GM18858 (cell line): ENCODE measurements around the gene ELP6.
"Not testable (repeated sequence)": the region's sequence is repeated elsewhere in the genome, so short reads cannot be mapped to it uniquely, and the experiment has no call there.

Experiments used
- ATAC-seq: cut with Tn5 transposase; IDR thresholded peaks from one replicate; pipeline ENCODE4 v1.9.1; 2021; ENCODE audit not compliant: unreplicated experiment

Gene ELP6

DNA sequence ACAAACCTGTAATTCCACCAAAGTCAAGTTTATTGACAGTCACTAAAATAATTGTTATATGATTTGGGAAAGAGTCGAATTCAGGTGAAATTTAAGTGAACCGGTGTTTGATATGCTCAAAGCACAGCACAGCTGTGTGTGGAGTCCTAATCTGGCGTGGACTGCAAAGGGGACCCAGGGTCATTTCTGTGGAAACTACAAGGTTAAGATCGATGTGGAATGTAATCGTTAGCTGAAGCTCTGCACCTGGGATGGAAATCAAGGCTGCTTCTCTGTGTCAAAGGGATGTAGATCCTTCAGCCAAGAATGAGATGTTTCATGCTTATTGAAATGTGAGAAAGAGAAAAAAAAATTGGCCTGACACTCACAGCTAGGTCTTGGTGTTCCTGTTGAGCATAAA lies 1.6 kb upstream of the ELP6 start:
- ATAC-seq = no peak

DNA sequence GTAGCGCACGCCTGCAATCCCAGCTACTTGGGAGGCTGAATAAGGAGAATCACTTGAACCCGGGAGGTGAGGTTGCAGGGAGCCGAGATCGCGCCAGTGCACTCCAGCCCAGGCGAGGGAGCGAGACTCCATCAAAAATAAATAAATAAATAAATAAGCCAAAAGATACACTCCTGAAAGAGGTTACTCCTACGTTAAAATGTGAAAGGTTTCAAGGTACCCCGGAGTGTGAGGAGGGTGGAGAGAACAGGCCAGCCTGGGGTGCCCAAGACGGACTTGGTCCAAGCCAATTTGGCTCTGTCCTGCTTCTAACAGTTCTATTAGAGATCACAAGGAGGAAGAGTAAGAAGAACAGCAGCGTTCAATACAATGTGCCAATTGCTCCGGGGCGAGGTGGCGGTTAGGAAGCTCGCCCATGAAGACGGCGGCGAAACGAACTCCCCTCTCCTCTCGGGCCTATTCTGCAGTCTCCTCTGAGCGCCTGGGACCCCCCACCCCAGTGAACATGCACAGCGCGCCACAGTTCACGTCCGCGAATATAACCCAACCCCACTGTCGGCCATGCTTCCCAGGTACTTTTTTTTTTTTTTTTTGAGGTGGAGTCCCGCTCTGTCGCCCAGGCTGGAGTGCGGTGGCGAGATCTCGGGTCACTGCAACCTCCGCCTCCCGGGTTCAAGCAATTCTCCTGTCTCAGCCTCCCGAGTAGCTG lies 942 bp downstream of the ELP6 start:
- no peak for ATAC-seq

DNA sequence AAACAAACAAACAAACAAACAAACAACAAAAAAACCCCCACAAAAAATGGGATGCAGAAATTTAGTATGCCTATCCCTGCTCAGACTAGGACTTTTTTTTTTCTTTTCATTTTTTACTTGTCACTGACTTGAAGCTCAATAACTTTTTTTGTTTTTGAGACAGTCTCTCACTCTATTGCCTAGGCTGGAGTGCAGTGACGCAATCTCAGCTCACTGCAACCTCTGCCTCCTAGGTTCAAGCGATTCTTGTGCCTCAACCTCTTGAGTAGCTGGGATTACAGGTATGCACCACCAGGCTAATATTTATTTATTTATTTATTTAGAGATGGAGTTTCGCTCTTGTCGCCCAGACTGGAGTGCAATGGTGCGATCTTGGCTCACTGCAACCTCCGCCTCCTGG lies 8.2 kb downstream of the ELP6 start:
- not testable (repeated sequence) for ATAC-seq

DNA sequence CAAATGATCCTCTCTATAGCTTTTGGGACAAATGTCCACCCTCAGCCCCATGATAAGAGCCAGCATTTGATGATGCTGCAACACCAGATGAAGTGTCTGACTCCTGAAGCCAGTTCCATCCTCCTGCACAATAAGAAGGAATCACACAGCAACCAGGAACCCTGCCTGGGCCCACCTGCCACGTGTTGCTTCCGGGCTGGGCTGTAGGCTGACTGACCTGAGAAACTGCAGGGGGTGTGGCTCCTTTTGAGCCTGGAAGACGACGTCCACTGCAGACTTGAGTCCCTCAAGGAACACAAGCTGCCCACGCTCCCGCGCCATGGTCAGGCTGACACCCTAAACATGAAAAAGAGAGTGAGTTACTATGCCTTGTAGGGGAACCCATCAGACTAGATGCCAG lies 9.4 kb downstream of the ELP6 start:
- ATAC-seq = no peak

DNA sequence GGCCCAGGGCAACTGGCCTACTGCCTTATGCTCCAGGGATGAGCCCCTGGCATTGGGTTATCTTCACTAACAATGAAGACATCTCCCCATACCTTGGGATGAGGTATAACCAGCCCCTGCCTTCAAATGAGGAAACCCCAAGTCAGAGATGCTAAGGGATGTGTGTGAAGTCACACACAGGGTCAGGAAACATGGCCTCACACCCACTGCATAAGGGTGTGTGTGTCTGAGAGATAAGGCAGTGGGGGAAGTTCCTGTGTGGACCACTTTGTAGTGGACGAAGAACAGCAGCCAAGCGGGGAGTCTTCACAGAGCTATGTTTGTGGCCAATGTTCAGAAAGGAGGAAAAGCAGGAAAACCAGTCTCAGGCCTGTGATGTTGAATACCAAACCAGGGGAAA lies 10.5 kb downstream of the ELP6 start:
- no peak for ATAC-seq

DNA sequence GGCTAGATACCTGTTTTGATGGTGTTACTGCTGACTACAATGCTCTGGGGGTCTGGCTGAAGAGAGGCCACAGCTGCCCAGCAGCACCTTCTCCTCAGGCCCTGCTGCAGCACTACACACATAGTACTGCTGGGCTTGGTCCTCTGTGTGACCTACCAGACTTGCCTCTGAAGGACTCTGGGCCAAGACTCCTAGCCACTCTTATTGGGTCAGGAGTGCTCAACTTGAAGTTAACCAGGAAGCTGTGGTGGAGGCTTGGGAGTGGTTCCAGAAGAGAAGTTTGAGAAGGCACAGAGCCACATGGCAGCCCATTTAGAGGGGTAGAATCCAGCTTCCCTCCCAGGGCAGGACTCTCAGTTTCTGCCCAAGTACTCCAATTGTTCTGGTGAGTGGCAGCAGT lies 16.6 kb downstream of the ELP6 start:
- no peak for ATAC-seq

DNA sequence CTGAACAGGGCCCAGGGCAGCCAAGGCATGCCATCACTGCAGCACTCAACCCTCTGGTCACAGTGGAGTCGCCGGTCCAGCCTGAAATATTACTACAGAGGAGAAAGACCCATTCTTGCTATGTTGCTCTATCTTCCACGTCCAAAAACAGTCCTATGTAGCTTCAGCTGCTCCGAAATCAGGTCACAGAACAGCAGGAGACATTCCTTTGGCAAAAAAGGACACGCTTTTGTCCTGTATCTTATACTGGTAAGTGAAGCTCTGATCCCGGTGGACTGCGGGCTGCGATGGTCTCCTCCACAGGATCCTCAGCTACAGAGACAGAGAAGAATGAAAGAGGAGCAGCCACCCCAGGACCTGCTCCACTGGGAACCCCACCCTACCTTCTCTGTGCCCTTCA lies 17.6 kb downstream of the ELP6 start:
- no peak for ATAC-seq

DNA sequence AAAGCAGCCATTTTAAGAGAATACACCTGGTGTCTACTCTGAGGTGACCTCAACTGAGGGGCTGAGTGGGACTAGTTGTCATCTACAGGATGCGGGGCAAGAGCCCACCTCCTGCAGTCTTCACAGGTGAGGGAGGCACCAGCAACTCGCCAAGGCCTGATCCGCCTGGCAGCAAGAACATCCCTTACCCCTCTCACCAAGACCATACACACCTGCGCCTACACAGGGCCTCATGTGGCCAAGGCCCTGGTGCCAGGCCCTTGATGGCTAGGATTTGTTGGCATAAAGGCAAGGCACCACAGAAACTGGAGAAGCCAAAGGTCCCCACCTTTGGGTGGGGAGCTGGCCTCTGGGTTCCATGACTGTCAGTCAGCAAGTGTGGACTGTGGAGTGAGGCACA lies 18.4 kb downstream of the ELP6 start:
- ATAC-seq = no peak

DNA sequence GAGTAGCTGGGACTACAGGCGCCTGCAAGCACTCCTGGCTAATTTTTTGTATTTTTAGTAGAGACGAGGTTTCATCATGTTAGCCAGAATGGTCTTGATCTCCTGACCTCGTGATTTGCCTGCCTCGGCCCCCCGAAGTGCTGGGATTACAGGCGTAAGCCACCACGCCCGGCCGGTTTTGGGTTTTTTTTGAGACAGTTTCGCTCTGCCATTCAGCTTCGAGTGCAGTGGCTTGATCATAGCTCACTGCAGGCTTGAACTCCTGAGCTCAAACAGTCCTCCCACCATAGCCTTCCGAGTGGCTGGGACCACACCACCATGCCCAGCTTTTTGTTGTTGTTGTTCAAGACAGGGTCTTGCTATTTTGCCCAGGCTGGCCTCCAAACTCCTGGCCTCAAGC lies 21.7 kb downstream of the ELP6 start:
- ATAC-seq = no peak

DNA sequence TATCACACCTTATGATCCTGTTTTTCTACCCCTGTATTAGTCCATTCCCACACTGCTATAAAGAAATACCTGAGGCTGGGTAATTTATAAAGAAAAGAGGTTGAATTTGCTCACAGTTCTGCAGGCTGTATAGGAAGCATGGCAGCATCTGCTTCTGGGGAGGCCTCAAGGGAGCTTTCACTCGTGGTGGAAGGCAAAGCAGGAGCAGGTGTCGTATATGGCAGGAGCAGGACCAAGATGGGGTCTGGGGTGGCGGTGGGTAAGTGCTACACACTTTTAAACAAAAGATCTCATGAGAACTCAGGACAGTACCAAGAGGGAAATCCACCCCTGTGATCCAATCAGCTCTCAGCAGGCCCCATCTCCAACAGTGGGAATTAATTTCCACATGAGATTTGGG lies 22.3 kb downstream of the ELP6 start:
- ATAC-seq = no peak

DNA sequence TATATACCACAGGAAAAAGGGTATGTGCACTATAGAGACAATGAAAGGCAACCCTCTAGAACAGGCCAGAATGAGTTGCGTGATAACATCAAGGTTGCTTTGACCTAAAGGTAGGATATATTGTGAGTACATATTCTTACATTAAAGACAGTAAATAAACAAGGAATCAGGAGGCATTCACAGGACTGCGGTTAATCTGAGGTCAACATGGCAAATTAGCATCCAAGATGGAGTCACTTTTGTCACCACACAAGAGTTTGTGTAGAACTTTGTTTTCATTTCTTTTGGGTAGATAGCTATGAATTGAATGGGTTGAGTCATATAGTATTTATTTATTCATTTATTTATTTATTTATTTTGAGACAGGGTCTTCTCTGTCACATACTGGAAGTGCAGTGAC lies 26.2 kb downstream of the ELP6 start:
- no peak for ATAC-seq

DNA sequence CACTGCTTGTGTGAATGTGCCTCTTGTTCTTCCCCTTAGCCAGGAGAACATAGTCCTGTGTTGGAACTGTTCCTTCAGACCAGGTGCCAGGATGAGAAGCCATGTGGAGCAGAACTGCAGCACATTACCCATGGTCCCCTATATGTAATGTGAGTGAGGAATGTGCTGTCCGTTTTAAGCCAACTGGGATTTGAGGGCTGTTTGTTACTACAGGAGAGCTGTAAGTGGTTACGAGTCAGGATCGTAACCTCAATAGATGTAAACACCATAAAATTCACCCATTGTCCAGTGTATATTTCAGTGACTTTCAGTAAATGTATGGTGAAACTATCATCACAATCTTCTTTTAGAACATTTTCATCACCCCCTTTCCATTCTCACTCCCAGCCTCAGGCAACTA lies 27.7 kb downstream of the ELP6 start:
- ATAC-seq = no peak

DNA sequence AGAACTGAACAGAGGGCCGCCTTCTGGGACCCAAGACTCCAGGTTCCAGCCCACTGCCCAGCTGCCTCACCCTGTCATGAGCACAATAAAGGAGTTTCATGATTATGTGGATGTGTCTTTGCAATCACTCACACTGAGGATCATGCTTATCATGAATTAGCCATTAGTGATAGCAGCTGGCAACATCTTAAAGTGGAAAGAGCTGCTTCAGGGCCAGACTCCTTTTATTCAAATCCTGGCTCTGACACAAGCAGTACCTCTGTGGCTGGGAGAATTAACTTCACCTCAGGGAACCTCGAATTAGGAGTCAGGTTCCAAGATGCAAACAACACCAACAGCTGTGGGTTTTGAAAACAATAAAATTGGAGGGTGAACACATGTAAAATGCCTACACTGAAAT lies 31.1 kb downstream of the ELP6 start:
- ATAC-seq = no peak

DNA sequence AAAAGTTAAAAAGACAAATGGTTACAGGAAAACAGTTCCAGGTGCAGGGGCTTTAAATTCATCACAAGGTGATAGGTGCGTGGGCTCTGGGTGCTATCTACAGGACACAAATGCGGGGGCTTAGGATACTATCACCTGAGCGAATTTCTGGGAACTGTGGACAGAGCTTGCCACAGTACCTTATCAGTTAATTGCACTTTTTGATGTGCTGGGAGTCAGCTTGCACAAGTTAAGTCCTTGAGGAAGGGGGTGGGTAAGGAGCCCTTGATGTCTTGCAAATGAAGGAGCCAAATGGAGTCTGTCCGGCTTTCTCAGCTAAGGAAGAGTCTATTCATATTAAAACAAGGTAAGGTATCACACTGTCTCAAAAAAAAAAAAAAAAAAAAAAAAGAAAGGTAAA lies 31.7 kb downstream of the ELP6 start:
- ATAC-seq = not testable (repeated sequence)

DNA sequence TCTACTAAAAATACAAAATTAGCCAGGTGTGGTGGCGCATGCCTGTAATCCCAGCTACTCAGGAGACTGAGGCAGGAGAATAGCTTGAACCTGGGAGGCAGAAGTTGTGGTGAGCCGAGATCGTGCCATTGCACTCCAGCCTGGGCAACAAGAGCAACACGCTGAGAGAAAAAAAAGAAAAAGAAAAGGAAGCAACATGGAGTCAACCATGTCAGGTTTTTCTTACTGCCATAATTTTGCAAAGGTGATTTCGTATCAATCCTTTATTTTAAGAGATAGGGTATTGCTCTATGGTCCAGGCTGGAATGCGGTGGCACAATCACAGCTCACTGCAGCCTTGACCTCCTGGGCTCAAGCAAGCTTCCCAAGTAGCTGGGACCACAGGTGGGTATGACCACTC lies 33.2 kb downstream of the ELP6 start:
- ATAC-seq = not testable (repeated sequence)

DNA sequence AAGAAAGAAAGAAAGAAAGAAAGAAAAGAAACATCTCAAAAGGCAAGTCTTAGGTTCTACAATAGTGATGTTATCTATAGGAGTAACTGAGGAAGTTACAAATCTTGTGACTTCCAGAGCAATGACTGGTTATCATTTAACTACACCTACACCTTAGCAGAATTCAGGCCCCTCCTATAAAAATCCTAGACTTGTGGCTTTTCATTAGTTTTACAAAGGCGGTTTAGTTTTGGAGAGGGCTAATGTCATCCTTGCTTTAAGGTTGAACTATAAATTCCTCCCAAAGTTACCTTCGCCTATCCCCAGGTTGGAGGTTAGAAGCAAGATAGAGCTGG lies 33.7 kb downstream of the ELP6 start:
- no peak for ATAC-seq

DNA sequence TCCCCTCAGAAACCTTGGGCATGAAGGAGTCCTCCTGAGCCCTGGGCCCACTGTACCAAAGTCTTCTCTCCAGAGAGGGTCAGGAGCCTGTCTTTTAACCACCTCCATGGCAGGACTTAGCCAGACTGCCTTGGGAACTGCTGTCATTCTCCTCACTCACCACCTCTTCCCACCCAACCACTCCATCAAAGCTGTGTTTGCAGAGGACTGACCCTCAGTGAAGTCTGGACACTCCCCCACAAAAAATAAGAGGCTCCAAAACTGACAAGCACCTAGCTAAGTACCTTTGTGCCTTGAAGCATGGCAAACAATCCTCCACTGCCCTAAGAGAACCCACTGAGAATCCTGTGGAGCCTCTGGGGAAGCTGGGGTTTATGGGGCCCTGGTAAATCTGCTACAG lies 35.5 kb downstream of the ELP6 start:
- ATAC-seq = no peak

DNA sequence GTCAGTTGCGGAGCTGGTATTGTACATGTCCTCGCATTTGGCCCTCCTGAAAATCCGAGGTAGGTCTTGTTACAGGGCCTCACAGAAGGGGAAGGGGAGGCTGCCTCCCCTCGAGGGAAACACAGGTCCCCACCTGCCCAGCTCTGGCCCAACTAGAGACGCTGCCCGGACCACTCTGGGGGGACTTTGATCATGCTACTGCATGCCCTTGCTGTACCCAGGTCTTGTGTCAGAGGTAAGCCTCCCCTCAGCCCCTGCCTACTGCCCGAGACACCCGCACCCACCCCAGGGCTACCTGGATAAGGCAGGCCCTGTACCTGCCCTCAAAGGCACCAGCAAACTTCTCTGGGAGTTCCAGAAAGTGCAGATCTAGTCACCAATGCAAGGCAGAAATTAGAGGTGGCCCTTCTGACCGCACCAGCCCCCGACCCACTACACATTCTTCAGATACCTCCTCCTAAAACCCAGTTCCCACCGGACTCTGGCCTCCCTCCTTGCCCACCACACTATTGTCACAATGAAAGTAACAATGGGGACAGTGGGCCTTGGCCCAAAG lies 36.8 kb downstream of the ELP6 start:
- no peak for ATAC-seq

DNA sequence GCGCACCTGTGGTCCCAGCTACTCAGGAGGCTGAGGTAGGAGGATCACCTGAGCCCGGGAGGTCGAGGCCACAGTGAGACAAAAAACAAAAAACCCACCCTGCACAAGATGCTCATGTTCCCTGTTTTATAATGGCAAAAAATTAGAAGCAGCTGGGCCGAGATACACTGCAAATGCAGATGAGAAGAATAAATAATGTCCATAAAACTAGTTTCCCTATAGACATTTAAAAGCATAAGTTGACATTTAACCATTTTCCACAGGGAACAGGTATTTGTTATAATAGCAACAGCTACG lies 37.2 kb downstream of the ELP6 start:
- no peak for ATAC-seq

DNA sequence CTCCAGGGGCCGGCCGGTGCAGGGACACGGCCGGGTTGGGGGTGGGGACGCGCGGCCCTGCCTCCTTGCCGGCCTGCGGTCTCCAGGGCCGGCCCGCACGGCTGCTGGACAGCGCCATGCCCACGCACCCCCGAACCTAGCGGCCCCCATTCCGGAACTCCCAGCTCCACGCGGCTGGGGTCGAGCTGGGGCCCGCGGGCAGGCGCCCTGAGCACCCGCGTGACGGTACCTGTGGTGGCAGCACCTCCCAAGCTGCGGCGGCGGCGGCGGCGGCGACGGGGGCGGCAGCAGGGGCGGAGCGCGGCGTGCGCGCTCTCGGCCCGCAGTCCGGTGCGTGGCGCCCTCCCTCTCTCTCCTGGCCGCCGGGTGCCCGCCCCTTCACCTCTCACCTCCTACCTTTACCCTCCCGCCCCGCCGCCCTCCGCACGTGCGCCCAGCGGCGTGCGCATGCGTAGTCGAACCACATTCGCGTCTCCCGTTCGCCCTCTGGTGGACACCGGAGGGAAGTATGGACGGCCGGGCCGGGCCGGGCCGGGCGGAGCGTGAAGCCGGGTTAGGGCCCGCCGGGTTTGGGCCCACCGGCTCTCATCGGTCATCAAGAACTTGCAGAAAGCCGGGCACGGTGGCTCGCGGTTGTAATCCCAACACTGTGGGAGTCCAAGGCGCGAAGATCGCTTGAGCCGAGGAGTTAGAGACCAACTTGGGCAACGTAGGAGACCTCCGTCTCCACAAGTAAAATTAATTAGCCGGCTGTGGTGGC lies 37.8 kb downstream of the ELP6 start, which contains the start of gene SCAP:
Gene SCAP (minus strand): TSS at position 372 of the 760 bp plus-strand sequence. CDS start 32,948 bp downstream, outside the sequence.
- peak; percentile 80 for ATAC-seq

DNA sequence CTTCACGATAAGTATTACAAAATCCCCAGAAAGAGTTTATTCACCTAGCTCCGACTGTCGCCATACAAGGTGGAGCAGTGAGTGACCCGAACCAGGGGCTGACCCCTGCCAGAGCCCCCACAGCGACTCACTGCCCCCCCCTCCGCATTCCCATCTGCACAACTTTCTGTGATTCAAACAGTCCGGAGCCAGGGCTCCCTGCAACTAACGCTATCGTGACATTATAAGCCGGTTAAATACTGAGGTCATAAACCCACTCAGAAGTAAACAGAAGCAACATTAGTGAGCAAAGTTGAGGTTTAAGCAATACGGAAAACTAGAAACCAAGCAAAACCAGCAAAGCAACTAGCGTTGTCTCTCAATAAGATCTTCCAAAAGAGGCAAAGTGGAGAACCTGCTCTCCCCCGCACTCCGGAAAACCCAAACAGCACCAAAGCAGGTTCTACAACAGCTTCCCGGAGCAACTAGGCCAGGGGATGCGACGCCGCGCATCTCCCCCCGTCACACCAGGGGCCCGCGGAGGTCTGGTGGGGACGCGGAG lies 38.4 kb downstream of the ELP6 start:
- ATAC-seq = peak; percentile 19

DNA sequence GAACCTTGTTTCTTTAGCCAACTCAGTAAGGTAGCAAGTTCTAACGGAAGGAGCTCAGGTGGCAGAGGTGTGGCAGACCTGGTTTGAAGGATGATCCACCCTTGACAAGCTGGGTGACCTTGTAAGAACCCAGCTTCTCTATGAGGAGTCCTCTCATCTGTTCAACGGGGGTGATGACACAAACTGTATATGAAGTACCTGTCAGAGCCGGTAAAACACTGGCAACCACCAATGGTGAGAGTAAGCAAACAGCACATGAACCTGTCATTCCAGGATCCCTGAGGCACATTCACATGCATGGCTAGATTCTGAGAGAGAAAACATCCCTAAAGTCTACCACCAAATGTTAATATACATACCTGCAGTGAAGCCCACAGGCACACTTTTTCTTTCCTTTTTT lies 40.1 kb downstream of the ELP6 start:
- ATAC-seq = no peak
